Hematopoietic multipotent progenitor cell treated with erythropoietin and hydrocortisone succinate and interleukin-3 and kit ligand, for 6 days (in vitro differentiated cells): ENCODE results near the gene MZT2B.
"Not testable (repeated sequence)": the region's sequence is repeated elsewhere in the genome, so short reads cannot be mapped to it uniquely, and the experiment has no call there.

Experiments
- DNase-seq: peaks from one replicate; pipeline ENCODE4 v3.0.0-alpha.2; 2015

Gene MZT2B, protein sequence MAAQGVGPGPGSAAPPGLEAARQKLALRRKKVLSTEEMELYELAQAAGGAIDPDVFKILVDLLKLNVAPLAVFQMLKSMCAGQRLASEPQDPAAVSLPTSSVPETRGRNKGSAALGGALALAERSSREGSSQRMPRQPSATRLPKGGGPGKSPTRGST

DNA sequence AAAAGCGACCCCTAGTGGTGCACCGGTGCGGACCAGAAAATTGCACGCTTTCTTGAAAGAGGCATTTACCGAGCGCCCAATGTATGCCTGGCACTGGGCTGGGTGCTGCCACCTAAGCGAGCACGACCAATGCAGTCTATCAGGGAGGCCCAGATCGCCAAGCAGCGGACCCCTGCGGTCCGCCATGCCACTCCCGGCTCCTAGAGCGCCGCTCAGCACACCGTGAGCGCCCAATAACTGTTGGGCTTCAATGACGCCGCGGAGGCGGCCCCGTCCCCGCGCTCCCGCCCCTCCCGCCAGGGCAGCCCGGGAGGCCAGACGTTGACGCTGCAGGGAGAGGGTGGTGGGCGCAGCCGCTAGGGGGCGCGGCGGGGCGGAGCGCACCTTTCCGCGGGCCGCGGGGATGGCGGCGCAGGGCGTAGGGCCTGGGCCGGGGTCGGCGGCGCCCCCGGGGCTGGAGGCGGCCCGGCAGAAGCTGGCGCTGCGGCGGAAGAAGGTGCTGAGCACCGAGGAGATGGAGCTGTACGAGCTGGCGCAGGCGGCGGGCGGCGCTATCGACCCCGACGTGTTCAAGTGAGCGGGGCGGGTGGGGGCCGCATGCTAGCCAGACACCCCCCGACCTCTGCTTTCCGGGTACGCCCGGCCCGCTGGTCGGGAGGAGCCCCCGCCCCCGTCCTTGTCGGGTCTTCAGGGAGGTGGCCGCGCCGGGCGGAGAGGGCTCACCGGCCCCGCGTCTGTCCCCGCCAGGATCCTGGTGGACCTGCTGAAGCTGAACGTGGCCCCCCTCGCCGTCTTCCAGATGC is at the start of gene MZT2B:
TSS of gene MZT2B (plus strand) at position 383 of the 803 bp plus-strand sequence. CDS start at position 404, 21 bp downstream.
- peak; percentile 93 for DNase-seq

DNA sequence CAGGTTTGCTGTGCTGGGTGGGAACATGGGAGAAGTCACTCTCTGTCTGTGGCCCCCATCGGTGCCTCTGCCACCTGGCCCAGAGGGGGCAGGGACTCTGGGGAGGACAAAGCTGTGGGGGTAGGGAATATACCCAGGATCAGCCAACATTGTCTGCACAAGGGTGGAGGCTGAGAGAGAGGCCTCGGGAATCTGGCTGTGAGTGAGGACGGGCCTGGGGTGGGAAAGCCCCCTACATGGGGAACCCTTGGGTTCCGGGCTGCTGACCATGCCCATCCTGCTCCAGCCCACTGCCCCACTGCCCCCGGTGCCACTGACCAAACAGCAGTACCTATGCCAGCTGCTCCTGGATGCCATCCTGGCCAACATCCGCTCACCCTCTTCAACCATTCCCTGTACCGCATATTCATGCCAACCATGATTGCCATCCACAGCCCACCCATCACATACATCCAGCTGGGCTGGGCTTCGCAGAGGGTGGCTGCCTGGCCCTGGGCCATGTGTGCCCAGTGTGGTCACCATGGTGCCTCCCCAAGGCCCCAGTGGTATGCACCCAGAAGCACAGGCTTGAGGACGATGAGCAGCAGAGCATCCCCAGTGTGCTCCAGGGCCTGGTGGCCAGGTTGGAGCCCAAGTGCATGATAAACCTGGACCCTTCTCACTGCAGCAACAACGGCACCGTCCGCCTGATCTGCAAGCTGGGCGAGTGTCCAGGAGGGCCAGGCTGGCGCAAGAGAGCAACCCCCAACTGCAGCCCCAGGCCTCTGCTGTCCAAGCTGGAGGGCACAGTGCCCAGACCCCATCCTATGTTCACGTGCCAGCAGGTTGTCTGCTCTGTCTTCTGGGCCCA is 46.1 kb upstream of the MZT2B start:
- DNase-seq: no peak

DNA sequence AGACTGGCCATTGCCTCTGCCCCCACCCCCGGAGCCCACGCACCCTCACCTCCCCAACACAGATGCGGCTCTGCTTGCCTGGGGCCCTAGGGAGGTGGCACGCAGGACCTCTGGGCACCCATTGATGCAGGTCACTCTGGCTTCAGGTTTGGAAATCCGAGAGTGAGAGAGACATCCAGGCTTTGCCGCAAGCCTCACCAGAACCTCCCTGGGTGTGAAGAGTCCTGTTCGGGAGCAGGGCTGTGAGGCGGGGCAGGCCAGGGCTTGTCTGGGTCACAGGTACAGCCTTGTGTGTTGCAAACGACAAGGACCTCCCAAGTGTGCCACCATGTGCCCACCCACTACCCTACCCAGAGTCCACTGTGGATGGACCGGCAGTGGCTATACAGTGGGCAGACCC is 45.5 kb upstream of the MZT2B start:
- DNase-seq: not testable (repeated sequence)

DNA sequence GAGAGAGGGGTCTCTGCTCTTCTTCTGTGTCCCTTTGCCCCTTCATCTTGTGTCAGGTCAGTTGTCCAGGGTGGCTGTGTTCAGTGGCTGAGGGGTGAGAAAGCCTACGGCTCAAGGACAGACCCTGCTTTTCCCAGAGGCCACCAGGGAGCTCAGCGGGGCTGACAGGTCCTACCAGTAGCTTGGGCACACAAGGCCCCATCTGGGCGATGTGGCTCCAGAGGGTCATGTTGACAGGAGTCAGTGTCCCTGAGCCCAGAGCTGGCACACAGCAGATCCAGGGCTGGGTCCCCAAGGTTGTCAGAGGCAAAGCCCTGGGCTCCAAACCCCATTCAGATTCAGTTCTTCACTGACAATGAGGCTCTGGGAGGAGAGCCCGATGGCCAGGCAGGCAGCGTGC is 44.9 kb upstream of the MZT2B start:
- DNase-seq: not testable (repeated sequence)

DNA sequence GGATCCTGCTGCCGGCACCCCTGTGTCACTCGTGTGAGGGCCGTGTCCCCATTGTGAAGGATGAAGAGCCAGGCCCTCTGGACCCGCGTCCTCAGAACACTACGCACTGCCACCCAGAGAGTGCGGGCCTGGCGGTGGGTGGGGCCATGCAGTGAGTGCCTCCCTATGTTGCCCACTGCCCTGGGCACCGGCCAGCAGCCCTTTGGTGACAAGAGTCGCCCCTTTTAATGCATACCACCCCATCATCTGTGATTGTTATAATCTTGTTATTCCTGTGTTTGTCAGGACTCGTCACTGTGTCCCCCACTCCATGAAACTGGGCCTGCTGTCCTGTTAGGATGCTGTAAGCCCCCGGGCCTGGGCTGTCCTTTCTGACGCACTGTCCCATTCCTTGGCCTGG is 43.7 kb upstream of the MZT2B start:
- DNase-seq: not testable (repeated sequence)

DNA sequence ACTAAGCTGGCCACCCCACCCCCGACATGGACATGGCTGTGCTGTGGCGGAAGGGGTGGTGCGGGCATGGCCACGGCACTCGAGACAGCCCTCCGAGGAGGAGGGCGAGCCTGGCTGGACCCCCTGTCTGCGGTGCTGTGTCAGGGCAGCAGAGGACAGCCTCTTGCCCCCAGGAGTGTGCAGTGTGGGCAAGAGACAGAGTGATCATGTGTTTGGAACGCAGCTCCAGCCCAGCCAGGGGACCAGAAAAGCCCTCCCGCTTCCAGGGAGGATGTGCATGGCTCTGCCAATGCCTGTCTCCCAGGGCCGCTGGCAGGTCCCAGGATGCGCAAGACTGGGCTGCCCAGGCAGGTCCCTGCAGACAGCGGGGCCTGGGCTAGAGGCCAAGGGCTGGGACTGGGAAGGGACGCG is 43.2 kb upstream of the MZT2B start:
- DNase-seq: not testable (repeated sequence)

DNA sequence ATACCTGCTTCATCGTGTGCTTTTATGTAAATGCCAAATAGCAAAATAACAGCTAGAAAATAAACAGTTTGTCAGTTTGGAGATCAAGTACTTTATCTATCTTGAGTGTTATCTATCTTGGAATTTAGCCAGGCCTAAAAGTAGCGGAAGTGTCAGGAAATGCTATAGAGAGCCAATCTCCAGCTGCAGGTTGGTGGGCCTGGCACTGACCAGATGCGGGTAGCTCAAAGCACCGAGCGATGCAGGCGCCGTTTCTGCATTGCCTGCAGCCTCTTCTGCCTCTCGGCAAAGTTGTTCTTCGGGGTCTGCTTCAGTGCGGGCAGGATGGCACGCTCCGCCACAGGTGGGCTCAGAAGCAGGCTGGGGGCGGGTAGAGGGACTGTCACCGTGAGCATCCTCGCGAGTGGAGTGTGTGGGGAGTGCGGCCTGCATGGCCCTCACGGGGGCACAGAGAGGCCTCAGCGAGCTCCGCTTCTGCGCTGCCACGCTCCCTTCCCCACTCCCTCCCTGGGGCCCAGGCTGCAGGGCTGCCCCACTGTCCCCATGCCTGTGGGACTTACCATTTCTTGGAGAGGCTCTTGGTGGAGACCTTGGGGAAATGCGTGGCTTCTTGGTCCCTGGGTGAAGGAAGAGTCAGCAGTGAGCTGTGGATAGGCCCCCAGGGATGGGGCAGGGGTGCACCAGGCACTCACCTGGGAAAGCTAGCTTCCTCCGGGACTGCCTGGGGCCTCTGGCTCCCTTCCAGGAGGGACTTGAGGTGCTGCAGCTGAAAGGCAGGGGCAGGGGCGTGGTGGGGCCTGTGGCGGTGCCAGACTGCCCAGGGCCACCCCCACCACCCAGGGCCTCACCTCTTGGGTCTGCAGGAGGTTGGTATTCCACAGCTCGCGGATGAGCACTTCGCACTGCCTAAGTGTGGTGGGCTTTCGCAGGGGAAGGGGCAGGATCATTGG is 42.5 kb upstream of the MZT2B start:
- DNase-seq: not testable (repeated sequence)

DNA sequence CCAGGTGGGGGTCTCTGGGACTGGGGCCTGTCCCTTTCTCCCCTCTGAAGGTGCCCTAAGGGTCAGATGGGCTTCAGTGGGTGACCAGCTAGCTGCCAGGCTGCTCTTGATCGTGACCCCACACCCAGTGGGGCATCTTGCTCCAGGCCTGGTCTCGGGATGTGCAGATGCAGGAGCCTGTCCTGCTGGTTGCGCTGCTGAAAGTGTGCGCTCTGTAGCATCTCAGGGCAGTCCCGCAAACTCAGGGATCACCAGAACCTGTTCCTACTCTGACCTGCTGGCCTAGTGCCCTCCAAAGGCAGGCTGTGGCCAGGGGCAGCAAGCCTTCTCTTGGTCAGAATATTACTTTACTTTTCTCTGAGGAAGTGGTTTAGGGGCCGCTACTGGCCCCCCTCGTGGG is 41.5 kb upstream of the MZT2B start:
- DNase-seq: not testable (repeated sequence)

DNA sequence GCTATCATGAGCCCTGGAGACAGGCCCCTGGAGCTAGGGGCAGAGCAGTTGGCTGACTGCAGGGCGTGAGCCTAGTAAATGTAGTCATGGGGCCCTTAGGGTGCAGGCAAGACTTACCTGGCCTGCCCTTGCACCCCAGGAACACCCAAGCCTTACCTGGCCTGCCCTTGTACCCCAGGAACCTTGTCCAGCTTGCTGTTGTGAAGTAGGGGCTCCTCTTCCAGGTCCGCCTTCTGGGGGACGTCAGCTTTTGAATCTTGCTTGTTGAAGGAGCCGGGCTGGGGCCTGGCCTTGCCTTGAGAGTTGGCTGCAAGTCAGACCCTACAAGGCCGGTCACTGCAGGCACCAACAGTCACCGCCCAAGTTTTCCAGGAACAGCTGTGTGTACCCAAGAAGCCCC is 41.1 kb upstream of the MZT2B start:
- DNase-seq: not testable (repeated sequence)

DNA sequence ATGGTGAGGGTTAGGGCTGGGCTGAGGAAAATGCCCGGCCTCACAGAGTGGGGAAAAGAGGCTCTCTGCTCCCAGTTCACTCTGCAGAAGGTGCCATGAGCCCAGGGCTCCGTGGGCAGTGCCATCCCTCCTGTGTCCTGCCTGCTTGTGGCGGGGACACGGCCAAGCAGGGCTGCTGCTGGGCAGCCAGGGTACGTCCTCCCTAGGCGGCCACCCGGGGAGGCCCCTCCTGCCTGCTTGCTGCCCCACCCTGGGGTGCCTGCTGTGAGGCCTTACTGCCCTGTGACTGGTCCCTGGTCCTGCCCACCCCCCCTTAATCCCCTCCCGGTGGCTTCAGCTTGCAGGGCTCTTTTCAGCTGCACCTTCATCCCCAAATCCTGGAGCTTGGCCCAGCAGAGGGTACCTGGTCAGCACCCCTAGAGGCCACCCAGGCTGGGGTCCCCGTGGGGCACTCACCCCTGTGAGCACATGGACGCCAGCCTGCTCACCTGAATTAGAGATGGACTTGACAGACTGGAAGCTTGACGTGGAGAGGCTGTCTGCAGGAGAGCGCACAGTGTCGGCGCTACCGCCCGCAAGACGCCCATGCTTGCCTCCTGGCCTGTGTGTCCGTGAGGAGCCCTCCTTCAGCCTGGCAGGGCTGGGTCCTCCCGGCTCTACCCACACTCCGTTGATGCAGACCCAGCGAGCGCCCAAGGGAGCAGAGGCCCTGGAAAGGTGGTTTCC is 40.3 kb upstream of the MZT2B start:
- DNase-seq: not testable (repeated sequence)

DNA sequence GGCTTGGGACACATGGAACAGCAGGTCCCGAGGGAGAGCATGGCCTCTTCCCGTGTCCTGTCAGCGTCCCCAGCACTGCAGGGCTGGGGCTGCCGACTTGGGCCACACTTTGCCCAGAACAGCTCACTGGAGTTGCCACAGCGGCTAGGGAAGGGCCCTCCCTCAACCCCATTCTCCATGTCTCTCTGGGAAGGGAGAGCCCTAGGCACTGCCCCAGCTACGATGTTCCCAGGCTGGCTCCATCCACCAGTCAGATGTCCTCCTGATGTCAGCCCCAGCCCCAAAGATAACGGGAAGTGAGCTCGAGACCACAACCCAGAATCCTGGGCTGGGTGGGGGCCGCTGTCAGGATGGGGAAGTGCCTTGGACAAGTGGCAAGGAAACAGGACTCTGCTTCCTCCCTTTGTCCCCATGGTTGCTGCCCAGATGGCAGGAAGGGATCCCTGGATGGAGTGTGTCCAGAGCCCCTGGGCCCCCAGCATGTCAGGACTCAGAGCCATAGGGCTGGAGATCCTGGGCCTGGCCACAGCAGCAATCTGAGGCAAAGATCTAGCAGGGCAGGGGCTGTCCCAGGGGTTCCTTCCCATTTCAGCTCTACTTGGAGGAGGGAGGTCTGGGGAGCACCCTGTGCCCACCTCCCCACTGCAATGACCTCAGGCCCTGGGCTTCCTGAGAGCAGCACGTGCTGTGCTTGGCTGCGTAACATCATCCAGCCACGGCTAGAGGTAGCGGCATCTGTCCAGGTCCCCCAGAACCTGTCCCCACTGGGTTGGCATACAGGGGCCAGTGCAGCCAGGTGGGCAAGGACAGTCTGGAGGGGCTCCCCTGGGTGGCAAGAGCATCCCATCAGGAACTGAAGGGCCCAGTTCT is 39.4 kb upstream of the MZT2B start:
- DNase-seq: not testable (repeated sequence)

DNA sequence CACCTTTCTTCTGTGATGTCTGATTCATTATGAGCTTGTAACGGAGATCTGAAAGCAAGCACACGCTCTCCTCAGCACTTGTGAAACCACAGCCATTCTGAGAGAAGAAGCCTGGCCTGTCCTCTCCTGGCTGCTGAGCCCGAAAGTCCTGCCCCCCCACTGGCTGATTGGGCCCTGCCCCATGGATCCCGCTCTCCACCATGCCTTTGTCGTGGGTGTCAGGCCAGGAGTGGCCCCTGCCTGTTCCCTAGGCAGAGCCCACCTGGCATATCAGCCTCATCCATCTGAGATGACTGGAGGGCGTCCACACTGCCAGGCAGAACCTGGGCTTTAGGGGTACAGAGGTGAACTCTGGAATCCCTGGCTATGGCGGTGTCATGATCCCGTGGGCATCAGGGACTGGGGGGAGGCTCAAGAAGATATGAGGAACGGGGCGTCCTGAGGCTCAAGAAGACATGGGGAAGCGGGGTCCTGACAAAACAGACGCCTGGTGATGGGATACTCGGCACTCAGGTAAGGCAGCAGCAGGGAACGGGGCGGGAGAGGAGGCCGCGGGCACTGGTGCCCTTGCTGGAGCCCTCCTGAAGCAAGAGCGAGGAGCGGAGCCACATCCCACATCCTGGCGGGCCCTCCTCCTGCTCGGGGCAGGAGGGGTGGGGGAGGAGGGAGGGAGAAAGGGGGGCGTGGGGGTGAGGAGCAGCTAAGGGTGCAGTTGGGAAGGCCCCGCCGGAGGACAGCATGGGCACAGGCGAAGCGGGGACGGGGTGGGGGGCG is 38.6 kb upstream of the MZT2B start:
- not testable (repeated sequence) for DNase-seq

DNA sequence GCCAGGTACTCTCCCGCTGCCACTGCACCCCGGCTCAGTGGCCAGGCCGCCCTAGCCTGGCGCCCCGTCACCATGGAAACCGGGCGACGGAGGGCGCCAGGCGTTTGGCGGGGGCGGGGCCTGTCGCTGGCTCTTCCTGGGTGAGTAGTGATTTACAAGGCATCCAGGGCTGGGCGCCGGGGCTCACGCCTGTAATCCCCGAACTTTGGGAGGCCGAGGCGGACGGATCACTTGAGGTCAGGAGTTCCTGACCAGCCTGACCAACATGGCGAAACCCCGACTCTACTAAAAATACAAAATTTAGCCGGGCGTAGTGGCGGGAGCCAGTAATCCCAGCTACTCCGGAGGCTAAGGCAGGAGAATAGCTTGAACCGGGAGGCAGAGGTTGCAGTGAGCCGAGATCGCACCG is 37.1 kb upstream of the MZT2B start, which contains the start of gene CCDC74B:
TSS of gene CCDC74B (minus strand) at position 107 of the 409 bp plus-strand sequence. CDS start 116 bp downstream, outside the sequence.
- DNase-seq: peak; percentile 53

DNA sequence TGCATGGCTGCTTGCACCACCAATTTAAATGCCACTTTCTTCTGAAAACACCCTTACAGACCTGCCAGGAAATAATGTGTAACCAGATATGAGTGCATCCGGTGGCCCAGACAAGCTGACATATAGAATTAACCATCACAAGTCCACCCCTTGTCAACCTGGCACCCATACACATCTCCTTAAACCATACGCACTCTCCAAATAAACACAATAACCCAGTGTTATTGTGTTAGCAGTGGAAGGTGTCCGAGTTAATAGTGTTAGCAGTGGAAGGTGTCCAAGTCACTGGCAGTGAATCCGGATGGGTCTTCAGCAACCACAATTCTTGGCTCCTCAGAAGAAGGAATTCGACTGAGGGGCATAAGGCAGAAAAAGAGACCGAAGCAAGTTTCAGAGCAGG is 33.5 kb upstream of the MZT2B start:
- not testable (repeated sequence) for DNase-seq

DNA sequence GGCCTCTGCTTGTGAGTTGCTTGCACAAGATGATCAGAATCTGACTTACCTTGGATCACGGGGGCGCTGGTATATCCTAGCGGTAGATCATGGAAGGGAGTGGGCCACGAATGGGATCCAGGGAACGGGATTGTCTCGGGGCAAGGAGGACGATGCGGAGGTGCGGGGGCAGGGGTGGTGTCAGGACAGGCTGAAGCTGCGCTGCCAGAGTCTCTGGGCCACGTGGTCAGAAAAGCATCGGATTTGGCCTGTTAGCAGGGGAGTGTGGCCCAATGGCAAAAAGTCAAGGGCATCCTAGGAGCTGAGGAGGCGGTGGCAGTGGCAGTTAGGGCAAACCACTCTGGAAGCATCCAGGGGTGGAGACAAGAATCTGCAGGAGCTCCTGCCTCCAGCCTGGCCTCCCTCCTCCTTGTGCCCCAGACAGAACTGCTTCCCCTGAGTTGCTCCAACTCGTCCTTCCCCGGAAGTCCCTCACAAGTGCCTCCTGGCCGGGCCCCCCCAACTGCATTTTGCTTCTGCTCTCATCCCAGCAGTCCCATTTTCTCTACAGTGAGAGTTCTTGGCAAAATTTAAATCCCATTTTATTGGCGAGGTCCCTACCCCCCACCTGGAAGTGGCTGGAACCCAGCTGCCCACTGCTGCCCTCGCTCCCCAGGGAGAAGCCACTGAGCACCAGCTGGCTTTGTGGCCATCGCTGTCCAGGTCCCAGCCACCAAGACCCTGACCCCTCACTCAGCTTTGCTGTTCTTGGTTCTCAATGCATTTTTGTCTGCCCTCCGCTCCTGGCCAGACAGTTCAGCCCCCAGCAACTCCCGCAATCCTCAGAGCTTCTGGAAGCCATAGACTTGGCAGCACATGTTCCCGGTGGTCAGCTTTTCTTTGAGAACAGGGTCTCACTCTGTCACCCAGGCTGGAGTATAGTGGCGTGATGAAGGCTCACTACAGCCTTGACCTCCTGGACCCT is 31.6 kb upstream of the MZT2B start:
- DNase-seq: no peak

DNA sequence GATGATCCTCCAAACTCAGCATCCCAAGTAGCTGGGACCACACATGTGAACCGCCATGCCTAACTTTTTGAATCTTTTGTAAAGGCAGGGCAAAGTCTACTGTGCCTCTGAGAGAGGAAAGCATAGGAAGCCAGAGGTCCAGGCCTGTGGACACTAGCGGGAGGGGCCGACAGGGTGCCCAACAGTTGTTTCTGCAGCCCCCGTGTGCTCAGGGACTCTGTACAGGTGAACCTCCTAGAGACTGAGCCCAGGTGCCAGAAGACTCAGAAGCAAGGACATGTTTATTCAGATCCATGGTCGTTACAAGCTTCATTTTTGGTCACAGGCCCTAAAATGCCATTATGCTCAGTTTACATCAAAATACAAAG is 30.9 kb upstream of the MZT2B start:
- DNase-seq: not testable (repeated sequence)

DNA sequence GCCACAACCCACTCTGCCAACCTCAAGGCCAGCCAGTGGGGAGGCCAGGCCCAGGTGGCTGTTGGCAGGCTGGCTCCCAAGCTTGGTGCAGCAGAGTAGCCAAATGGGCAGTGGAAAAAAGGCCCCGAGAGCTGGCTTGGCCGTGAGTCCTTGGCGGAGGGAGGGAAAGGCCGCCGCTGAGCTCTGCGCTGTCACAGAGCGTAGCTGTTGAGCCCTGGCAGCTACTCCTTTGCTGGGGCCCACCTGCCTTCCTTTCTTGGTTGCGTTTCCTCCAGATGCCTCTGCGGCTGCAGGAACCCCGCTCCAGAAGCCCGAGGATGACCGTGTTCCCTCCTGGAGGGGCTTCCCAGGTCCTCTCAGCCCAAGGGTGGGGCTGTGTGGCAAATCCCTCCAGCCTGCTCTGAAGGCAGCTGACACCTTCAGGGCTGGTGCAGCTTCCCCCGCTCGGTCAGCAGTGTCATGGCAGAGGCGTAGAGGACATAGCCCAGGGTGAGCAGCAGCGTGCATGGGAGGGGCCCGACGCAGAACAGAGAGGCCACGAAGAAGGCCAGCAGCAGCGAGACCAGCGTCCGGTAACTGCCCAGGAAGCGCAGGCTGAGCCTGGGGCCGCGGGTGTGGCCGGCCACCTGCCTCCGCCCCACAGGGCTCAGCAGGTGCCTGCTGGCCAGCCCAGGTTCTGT is 29.8 kb upstream of the MZT2B start:
- not testable (repeated sequence) for DNase-seq
